HG03175 (cell line): ENCODE data around the gene INSRR.

Experiments
- ATAC-seq: cut with Tn5 transposase; IDR thresholded peaks from one replicate; pipeline ENCODE4 v1.9.1; 2021; ENCODE audit warnings: mild to moderate bottlenecking, moderate library complexity; ENCODE audit not compliant: unreplicated experiment

Gene INSRR

GRCh38 chr1:156876281-156876680 lies 17.4 kb upstream of the INSRR start:
- no peak for ATAC-seq

DNA sequence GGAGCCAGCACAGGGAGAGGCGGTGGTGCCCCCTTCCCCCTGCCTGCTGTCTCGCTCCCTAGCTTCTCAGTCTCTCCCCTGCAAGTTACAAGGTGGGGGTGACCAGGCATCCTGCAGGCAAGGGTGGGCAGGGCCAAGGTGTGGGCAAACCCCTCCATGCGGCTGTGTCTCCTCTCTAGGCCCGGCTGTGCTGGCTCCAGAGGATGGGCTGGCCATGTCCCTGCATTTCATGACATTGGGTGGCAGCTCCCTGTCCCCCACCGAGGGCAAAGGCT lies 16.4 kb upstream of the INSRR start:
- no peak for ATAC-seq

DNA sequence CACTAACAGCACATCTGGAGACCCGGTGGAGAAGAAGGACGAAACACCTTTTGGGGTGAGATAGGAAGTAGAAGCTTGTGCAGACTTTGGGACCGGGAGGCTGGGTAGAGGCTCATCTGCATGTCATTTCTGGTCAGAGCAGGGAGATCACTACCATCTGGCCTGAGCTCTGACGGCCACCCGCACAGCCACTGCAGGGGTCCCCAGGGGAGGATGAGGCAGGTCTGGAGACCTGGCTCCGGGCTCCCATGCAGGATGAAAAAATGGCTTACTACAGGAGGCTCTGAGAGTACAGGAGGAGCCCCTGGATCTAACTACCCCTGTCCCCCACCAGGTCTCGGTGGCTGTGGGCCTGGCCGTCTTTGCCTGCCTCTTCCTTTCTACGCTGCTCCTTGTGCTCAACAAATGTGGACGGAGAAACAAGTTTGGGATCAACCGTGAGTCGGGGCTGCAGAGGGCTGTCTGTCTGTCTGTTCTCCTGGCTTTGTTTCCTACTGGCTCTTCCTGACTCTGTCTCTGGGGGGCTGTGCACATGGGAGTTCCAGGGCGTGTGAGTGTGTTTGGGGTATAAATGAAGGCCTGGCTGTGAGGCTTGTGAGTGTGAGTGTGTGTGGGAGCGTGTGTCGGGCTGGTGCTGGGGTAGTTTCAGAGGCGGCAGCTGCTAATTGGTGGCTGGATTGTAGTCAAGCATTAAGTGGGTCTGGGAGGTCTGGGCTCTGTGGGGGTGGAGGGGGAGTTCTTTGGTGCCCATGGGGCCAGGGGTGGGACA lies 15.8 kb upstream of the INSRR start:
- ATAC-seq: no peak

- no peak for ATAC-seq
Observed at GRCh38 chr1:156874142-156874541, 15.2 kb upstream of the INSRR start.

GRCh38 chr1:156873659-156874058 lies 14.7 kb upstream of the INSRR start:
- no peak for ATAC-seq

DNA sequence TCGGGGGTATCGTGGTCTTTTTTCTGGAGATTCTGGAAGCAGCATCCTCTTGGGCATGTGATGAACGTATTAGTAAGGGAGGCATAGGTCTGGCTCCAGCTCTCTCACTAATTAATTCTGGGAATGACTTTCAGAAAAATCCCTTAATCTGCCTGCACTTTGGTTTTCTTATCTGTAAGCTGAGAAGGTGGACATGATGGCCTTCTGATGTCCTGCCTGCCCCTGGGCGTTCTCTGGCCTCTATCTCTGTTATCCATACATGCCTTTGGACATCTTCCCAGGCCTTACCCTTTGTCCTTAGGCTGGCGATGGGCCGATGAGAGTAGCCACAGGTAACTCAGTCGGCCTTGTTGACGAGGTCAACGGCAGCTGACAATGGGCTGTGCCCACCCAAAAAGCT lies 10.5 kb upstream of the INSRR start:
- no peak for ATAC-seq

- ATAC-seq: no peak
Observed at GRCh38 chr1:156868341-156868740, 9.4 kb upstream of the INSRR start.

DNA sequence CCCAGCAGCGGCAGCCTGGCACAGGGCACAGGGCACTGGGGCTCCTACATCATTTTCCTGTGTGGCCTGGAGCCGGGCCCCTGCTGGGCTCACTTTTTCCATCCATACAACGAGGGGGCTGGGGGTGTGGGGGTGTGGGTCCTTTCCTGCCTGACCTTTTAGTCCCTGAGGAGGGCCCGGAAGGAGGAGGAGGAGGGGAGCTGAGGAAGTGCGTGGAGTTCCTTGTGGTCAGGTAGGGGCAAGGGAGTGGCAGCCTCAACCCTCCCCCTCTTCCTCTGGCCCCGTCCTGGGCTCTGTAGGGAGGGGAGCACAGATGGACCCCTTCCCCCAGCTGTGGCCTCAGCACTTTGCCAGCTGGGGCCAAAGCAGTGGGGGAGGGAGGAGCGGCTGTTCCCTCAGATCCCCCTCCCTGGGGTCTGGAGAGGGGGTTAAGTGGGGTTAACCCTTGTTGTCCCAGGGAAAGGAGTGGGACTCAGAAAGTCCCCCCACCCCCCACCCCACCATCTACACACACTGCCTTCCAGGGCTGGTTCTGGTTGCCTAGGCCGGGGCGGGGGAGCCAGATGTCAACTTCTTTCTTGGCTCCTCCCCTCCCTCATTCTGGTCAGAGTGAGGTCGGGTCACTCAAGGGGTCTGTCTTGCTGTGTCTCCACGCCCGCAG lies 7.5 kb upstream of the INSRR start:
- no peak for ATAC-seq

- no peak for ATAC-seq
Observed at GRCh38 chr1:156865865-156866248, 6.9 kb upstream of the INSRR start.

DNA sequence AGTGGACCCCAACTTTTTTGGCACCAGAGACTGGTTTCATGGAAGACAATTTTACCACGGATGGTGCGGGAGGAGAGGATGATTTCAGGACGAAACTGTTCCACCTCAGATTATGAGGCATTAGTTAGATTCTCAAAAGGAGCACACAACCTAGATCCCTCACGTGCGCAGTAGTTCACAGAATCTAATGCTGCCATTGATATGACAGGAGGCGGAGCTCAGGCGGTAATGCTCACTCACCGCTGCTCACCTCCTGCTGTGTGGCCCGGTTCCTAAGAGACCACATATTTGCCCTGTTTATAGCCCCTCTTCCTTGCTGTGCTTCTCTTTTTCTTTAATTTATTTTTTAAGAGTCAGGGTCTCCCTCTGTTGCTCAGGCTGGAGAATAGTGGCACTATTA lies 6.3 kb upstream of the INSRR start:
- no peak for ATAC-seq

- no peak for ATAC-seq
Observed at GRCh38 chr1:156864796-156865195, 5.9 kb upstream of the INSRR start.

DNA sequence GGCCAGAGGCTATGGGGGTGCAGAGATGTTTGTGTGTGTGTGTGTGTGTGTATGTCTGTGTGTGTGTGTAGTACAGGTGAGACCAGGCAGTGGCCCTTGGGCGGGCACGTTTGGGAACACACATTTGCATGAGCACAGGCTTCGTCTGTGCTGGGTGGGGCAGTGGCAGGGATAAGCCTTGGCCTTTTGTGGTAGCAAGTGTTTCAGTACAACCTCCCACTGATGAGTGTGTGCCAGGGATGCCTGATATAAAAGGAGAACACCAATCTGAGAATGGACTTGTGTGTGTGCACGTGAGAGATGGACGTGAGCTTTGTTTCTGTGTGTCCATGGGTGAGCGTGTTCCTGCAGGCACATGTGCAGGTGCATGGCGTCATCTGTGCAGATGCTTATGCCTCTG lies 4.7 kb upstream of the INSRR start:
- no peak for ATAC-seq

DNA sequence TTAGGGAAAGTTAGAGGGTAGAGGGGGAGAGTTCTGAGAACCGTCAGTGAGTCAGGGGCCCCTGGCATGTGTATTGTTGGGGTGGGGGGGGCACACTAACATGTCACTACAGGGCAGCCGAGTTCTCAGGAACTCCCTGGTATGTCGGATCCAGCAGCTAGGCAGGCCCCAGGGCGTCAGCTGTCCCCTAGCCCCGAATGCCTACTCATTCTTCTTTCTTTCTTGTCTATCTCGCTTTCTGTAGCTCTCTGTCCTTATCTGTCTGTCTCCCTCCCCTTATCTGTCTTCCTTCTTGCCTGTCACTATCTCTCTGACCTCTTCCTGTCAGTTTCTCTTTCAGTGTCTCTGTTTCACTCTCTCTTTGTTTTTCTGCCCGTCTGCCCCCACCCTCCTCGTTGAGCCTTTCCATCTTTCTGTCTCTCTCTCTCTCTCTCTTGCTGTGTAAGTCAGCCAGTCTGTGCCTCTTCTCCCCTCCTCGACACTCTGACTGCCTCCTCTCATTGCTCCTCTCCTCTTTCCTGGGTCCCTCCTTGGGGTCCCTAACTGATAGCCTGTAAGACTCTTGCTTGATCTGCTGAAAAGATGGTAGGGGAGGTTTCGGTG lies 4.2 kb upstream of the INSRR start:
- ATAC-seq: no peak

GRCh38 chr1:156862584-156862983 lies 3.7 kb upstream of the INSRR start:
- no peak for ATAC-seq

DNA sequence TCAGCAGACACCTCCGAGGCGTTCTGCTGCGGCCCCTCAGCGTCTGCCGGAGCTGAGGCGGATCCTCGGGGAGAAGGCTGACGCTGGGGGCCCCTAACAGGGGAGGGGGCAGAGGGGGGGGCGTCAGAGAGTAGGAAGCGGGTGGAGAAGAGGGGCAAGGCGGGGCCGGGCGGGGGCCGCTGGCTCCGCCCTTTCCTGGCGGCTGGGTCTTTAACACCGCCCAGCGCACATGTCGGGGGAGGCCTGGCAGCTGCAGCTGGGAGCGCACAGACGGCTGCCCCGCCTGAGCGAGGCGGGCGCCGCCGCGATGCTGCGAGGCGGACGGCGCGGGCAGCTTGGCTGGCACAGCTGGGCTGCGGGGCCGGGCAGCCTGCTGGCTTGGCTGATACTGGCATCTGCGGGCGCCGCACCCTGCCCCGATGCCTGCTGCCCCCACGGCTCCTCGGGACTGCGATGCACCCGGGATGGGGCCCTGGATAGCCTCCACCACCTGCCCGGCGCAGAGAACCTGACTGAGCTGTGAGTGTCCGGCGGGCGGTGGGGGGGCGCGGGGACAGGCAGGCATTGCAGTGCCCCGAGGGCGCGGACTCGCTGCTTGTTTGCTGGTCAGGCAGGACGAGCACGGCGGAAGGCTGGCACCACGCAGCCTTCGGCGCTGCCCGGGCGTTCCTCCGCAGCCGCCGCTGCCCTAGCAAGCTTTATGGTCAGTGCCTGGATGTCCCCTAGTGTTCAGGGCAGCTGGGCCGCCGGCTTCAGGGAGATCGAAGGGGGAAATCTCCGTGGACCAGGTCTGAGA lies 1.9 kb upstream of the INSRR start, which contains the start of gene NTRK1:
Gene NTRK1 (plus strand): TSS at position 238 of the 796 bp plus-strand sequence. CDS start 70 bp downstream, at position 308.
- no peak for ATAC-seq

DNA sequence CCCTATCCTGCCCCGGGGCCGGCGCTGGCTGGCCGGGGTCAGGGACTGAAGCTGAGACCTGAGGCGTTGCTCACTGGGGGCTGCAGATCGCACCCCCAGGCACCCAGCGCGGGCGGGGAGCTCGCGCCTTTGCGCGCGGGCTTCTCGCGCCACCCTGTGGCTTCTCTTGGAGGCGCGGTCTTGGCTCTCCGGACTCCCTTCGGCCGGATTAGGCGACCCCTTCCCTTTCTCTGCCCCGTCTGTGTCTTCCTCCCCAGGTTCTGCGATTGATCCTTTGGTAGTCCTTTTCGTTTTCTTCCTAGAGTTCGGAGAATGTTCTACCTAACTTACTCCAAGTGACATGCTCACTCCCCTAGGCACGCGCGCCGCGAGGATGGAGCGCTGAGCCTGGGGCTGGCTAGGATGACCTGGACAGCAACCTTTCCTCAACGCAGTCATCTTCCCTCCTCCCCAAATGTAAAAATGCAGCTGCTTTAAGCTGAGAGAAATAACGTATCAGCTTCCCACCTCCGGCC lies 1.3 kb upstream of the INSRR start:
- no peak for ATAC-seq

- ATAC-seq: no peak
Observed at GRCh38 chr1:156859523-156860112, 701 bp upstream of the INSRR start.

GRCh38 chr1:156858555-156858956 lies 361 bp downstream of the INSRR start:
- ATAC-seq: no peak

DNA sequence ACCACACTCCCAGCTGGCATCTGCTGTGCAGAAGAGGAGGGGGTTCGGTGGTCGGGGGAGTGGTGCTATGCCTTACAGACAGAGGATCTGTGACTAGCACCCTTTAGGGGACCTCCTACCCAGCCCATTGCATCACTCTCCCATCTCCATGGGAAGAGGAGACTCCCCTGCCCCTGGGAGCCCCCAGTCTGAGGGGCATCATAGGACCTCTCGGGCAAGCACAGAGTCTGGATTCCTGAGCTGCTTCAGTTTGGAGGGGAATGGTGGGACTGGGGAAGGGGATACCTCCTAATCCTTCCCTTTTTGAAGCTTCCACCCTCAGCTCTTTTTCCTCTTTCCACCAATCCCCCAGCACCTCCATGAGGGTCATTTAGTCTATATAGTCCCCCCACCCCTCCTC lies 1.4 kb downstream of the INSRR start:
- ATAC-seq: no peak

DNA sequence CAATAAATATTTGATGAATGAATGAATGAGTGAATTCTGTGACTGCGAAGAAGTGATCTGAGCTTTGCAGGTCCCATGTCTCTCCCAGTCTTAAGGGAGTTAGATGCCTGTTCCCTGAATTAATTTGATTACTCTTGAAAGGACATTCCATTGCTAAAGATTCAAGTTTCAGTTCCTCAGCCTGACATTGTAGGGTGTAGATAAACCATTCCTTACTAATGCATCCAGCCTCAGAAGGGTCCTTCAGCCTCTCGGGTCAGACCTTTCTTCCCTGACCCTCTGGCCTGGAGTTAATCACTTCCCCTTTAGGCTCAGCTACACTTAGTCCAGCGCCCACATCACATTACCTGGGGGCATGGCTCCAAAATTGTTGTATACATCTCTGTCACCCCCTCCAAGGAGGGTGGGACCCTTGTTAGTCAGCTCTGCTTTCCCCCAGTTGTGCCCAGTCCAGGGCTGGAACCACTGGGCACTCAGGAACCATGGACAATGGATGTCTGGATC lies 2.6 kb downstream of the INSRR start:
- ATAC-seq: no peak

DNA sequence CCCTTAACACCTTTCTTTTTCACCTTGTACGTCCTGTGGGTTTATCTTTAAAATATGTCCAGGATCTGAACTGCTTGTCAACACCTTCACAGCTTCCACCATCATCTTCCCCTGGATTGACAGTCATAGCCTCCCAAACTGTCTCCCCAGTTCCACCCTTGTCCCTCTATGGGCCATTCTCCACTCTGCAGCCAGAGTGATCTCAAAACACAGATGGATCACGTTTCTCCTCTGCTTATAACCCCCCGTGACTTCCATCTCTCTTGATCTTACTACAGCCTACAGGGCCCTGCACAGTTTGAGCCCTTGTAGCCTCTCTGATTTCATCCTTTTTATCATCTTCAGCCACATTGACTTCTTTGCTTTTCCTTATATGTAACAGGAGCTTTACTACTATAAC lies 4.3 kb downstream of the INSRR start:
- ATAC-seq: no peak
